NCI-H2196 treated with DMSO at 0.1 percent for 48 hours (cell line): Measurements from ENCODE around the gene STPG4.
A peak's percentile ranks its signal among the peaks of the same experiment; 100 is the strongest.

Experiments used
- DNase-seq: peaks from one replicate; lab custom pipeline; 2025; ENCODE audit not compliant: unreplicated experiment; lab: John Stamatoyannopoulos, UW

STPG4 gene

DNA sequence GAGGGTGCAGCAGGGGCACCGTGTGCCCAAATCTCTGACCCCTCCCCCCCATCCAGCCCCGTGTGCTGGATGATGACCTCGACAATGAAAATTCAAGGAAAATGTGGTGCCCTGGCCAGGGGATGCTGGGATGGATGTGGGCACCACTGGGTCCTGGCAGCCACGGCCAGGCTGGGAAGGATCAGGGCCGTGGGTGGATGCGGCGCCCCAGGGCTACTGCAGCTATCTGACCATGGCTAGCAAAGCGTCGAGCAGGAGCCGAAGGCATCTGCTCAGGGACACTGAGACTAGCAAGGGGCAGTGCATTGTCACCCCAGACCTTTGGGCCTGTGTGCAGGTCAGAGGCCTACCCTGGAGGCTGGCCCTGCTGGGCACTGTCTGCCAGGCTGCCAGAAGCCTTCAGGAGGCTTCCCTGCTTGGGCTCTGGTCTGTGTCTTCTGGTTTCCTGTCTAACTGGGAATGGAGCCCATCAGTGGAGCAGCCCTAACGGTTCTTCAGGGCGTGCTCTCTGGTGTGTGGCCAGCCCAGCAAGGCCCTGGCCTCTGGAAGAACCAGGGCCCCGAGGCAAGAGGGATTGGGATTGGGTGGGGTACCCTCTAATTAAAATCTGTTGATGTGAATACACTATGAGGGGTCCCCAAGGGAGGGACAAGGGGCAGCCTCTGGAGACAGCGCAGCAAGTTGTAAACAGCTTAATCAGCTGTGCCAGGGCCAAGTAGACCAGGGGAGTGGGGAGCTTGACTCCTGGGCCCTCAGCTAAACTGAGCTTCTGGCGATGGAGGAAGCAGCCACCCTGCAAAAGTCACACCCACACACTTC is 98.0 kb downstream of the STPG4 start:
- no peak for DNase-seq

DNA sequence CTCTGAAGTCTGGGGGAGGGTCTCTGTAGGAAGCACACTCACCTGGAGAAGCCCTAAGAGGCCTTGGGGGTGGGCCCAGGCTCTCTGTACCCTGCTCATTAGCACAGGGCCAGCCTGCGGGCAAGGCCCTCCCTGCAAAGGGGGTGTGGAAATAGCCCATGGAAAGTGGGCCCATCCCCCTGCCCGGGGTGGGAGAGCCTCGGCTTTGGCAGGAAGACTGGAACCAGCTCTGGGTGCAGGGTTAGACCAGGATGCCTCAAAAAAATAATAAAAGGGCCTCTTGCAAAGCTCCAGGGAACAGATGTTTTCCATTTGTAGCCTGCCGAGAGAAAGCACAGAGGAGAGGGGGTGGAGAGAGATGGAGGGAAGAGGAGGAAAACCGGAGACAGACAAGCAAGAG is 98.7 kb downstream of the STPG4 start:
- DNase-seq = no peak

GRCh38 chr2:47054868-47055267 is 100.2 kb downstream of the STPG4 start:
- DNase-seq = no peak

DNA sequence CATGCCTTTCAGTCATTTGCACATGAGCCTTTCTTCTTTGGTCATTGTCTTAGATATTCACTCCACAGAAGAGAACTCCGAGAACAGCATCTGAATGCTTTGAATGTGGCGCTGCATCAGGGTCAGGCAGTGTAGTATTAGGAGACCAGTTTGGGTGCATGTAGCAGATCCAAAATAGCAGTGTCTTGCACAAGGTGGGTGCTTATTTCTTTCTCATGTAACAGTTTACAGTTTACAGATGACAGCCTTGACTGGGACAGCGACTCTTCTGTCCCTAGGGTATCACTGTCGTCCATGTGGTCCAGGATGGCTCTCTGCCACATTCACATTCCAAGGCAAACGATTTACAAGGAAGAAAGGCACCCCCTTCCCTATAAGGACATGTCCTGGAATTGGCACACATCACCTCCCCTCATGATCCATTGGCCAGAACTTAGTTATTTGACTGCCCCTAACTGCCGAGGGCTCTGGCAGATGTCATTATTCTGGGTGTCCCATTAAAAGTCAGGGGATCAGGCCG is 101.0 kb downstream of the STPG4 start:
- no peak for DNase-seq

DNA sequence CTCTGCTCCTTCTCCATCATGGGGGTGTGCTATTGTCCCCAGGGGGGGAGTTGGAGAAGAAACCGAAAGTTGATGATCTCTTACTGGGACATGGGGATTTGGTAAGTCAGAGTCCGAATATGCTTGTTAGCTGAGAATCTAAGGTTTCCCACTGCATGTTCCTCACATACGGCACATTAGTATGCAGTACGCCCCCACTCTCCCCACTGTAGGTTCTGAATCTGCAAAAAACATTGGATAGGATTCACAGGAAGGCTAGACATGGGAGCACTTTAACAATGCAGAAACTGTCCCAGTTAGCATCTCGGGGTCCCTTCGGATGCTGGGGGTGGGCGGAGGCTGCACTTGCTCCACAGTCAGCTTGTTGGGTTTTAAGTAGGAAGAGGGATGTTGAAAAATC is 102.3 kb downstream of the STPG4 start:
- DNase-seq = no peak

- no peak for DNase-seq
These were observed 103.5 kb downstream of the STPG4 start for GRCh38 chr2:47051562-47051961.

- no peak for DNase-seq
These were observed 104.3 kb downstream of the STPG4 start for GRCh38 chr2:47050762-47051161.

DNA sequence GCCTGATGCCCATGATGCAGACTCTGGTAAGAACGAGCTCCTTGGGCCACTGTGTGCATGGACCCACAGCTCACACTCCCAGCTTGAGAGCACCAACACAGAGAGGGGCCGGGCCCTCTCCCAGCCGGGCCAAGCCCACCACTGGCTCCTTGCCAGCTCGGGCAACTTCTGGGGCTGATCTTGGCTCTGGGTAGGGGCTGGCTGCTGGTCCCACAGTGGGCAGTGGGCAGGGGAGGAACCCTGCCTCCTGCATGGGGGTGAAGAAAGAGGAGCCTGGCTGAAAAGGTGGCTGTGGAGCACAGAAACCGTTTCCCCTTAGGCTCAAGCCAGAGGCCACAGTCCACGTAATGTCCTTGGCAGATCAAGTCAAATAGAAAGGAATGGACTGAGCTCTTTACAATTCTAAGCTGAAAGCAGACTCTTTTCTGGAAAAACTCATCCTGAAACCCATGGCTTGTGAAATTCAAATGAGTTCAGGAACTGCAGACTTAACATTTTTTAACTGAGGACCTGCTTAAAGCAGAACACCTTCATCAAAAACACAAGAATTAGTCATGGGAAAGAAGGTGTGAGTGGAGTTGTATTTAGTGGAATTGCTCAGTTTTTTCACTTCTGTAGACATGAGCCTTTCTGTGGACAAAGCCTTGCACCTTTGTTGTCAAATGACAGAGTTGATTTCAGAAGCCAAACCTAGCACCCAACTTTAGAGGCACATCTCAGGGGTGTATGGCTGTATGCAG is 104.9 kb downstream of the STPG4 start:
- no peak for DNase-seq

DNA sequence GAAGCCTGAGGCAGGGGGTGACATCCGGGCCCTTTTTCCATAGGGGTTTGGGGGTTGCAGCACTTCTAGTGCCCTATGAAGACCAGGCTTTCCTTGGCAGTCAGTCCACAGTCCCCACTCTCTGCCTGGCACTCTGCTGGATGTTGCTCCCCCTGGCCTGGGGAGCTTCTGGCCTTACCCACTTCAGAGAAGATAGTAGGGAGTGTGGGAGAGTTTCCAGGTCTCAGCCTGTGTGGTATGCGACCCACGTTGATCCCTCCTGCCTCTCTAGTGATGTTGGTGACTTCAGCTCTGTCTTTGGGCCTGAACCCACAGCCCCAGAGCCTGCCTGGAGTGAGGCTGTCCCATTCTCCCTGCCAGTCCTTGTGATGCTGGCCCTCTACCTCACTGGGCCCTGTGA is 105.6 kb downstream of the STPG4 start:
- DNase-seq = no peak

DNA sequence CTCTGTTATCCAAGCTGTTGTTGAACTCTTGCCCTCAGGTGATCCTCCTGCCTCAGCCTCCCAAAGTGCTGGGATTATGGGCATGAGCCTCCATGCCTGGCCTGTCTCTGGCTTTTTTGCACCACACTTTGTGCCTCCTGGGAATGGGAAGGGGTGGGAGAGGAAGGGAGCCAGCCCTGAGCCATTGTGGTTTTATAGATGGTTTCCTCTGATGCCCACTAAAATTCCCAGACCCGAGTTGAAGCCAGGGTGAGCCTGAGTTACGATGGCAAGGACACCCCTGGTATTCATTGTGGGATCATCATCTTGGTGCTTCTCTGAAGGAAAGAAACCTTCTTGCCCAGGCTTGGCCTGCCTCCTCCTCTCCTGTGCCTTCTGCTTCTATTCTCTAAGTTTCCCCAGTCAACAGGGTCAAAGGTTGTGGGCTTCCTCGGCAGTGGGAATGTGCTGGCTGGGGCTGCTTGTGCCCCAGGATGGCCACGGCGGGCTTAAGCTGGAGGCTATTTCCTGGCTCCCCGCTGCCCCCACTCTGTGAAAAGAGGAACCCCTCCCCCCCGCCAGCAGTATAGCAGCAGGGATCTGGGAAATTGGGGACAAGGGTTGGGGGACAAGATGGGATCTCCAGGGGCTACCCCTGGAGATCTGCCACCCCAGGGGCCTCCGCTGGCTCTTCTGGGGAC is 106.2 kb downstream of the STPG4 start:
- DNase-seq = no peak

- DNase-seq = peak; percentile 51
These were observed 108.8 kb downstream of the STPG4 start for GRCh38 chr2:47046271-47046670.

DNA sequence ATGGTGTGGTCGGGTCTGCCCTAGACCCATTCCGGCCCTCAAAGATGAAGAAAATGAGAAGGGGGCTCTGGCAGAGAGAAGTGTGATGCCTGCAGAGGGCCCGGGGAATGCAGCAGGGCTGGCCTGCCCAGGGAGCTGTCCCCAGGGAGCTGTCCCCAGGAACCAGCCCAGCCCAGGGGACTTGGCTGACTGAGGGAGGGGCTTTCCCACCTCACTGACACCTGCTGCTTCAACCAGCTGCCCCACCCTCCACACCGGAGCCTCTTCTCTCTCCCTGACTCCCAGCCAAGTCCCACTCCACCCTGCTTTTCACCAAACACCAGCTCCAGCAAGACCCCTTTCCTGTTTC is 111.2 kb downstream of the STPG4 start:
- no peak for DNase-seq

DNA sequence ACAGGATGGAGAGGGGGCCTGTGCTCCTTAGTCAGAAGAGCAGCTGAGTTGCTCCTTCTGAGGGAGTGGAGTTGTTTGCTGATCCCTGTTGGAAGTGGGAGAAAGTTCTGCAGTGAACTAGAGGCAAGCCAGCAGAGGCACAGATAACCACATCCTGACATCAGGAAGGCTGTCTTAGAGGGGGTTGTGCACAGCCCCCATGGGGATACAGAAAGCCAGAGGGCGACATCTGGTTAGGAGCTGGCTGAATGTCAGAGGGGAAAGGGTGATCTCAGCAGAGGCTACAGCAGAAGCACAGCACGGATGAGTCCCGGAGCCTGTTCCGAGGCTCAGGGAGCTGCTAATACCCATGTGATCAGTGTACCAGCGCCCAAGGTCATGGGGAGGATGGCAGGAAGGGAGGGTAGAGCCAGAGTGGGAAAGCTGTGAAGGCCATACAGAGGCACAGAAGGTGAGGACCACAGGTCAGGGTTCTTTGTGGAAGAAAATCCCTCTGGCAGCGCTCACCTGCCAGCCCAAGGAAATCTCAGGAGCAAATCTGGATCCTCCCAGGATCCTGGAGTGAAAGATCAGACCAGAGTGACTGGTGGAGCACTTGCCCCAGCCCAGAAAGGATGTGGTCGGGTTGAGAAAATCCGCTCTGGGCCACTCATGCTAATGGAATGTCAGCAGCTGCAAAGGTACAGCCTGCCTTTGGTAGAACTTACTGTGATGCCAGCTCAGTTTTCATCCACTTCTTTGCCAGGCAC is 111.8 kb downstream of the STPG4 start:
- DNase-seq = peak; percentile 28

DNA sequence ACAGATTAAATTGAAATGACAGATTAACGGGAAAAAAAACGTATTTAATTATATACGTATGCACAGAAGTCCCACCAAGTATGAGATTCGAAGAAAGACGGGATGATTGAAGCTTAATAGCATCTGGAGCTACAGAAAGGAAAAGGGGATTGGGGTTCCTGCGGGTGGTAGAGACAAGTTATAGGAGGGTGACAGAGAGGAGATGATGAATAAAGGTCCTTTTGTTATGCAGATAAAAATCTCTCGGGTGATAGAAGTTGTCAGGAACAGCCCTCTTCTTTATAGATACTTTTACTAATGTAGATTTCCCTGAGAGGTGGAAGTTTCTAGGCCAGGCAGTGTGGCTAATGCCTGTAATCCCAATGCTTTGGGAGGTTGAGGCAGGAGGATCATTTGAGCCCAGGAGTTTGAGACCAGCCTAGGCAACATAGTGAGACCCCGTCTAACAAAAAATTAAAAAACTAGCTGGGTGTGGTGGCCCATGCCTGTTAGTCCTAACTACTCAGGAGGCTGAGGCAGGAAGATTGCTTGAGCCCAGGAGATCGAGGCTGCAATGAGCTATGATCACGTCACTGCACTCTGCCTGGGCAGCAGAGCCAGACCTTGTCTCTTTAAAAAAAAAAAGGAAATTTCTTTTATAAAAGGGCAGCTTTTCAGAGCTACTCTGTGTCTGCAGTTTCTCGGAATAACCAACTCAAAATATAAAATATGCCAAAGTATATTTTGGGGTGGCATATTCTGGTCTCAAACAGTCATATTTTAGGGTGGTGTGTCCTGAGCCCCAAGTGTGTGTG is 113.0 kb downstream of the STPG4 start:
- no peak for DNase-seq

DNA sequence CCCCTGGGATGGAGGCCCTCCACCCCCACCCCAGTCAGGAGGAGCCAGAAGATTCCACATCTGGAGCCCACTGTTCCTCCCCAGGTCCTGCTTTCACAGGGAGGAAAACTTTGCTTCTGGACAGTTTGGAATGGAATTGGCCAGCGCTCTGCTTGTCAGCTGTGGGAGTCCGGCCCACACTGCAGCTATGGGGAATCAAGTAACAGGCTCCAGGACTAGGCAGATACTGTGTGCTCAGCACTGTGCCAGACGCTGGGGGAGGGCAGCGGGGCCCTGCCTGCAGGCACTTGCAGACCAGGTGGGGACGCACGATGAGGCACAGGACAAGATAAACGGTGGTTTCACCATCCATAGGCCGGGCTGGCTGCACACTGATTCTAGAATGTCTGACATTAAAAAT is 114.0 kb downstream of the STPG4 start:
- no peak for DNase-seq

GRCh38 chr2:47040651-47041050 is 114.5 kb downstream of the STPG4 start:
- DNase-seq = no peak

GRCh38 chr2:47039913-47040562 is 115.1 kb downstream of the STPG4 start:
- no peak for DNase-seq

- no peak for DNase-seq
These were observed 115.6 kb downstream of the STPG4 start for GRCh38 chr2:47039489-47039870.

- no peak for DNase-seq
These were observed 116.2 kb downstream of the STPG4 start for GRCh38 chr2:47038656-47039488.
